K562 (cell line): Measurements from ENCODE around the gene SMG9. TPM values are rescaled to one million over a fixed set of nuclear protein-coding genes. Genes with fewer than 3 reads are reported as not detected.

Experiments
- BRD4 ChIP-seq: fragments of 200-600 bp; sonication (generic); IDR thresholded peaks from 2 replicates; pipeline ENCODE4 v1.6.1; 2017; ENCODE audit warnings: inconsistent platforms
- BRD9 ChIP-seq: fragments of 450-650 bp; IDR thresholded peaks from 2 replicates; pipeline ENCODE4 v1.6.1; 2018; ENCODE audit warnings: low read depth; ENCODE audit not compliant: partially characterized antibody
- ELF1 ChIP-seq: fragments of 200-800 bp; sonication (Bioruptor generic); IDR thresholded peaks from 2 replicates; pipeline ENCODE4 v1.6.1; 2016; ENCODE audit warnings: missing genetic modification characterization, missing compliant biosample characterization
- ETS2 ChIP-seq: IDR thresholded peaks from 2 replicates; pipeline ENCODE4 v1.6.1; 2016; ENCODE audit warnings: borderline replicate concordance, missing genetic modification characterization, mild to moderate bottlenecking, moderate library complexity, missing compliant biosample characterization; ENCODE audit not compliant: poor library complexity, severe bottlenecking
- ETV1 ChIP-seq: fragments of 450-650 bp; conservative IDR thresholded peaks from 2 replicates; pipeline ENCODE4 v1.6.1; 2016; ENCODE audit warnings: missing genetic modification characterization, control low read depth, low read depth, missing compliant biosample characterization
- FOXJ2 ChIP-seq: fragments of 200-800 bp; sonication (Bioruptor generic); IDR thresholded peaks from 2 replicates; pipeline ENCODE4 v1.6.1; 2016; ENCODE audit warnings: missing genetic modification characterization, missing compliant biosample characterization
- GTF2E2 ChIP-seq: fragments of 200-800 bp; sonication (Bioruptor generic); IDR thresholded peaks from 2 replicates; pipeline ENCODE4 v1.6.1; 2016; ENCODE audit warnings: missing genetic modification characterization, missing compliant biosample characterization
- HDAC2 ChIP-seq: fragments of 450-650 bp; IDR thresholded peaks from 2 replicates; pipeline ENCODE4 v1.6.1; 2016; ENCODE audit warnings: mild to moderate bottlenecking
- MCM2 ChIP-seq: fragments of 450-650 bp; IDR thresholded peaks from 2 replicates; pipeline ENCODE4 v1.6.1; 2017; ENCODE audit warnings: low read depth, mild to moderate bottlenecking
- MYNN ChIP-seq, 2 experiments: sonication (generic); formaldehyde crosslinking in 1 of 2; IDR thresholded peaks; 2 replicates each; pipeline versions ENCODE4 v1.5.0 to v1.6.1; 2016 to 2020; ENCODE audit warnings: antibody characterized with exemption in 1 of 2, missing genetic modification reagents in 1 of 2
- NFE2L1 ChIP-seq: fragments of 450-650 bp; IDR thresholded peaks from 2 replicates; pipeline ENCODE4 v1.6.1; 2016; ENCODE audit warnings: missing genetic modification characterization, low read depth, mild to moderate bottlenecking, missing compliant biosample characterization, moderate library complexity, borderline replicate concordance
- POLR2H ChIP-seq: IDR thresholded peaks from 2 replicates; pipeline ENCODE4 v1.6.1; 2016; ENCODE audit warnings: missing genetic modification characterization, low read depth, mild to moderate bottlenecking, control low read depth, missing compliant biosample characterization, moderate library complexity
- PURB ChIP-seq: sonication (generic); formaldehyde crosslinking; IDR thresholded peaks from 2 replicates; pipeline ENCODE4 v1.9.0; 2021; ENCODE audit warnings: low read depth, mild to moderate bottlenecking, missing genetic modification reagents
- STAT6 ChIP-seq: sonication (generic); formaldehyde crosslinking; IDR thresholded peaks from 2 replicates; pipeline ENCODE4 v1.8.1; 2023; ENCODE audit warnings: mild to moderate bottlenecking, missing genetic modification reagents
- XRCC5 ChIP-seq: fragments of 200-400 bp; formaldehyde crosslinking; IDR thresholded peaks from 2 replicates; pipeline ENCODE4 v1.6.1; 2017; ENCODE audit warnings: low read depth, mild to moderate bottlenecking, low read length
- ZNF77 ChIP-seq: fragments of 250-450 bp; sonication (Bioruptor Pico); IDR thresholded peaks from 2 replicates; pipeline ENCODE4 v1.5.0; 2020
- ZSCAN29 ChIP-seq: fragments of 450-650 bp; IDR thresholded peaks from 2 replicates; pipeline ENCODE4 v1.6.1; 2017
- polyA plus RNA-seq, 8 experiments: library from polyadenylated mRNA; depleted of rRNA in 4 of 8; stranded (reverse) in 5 of 8; unstranded in 3 of 8; fragments of >200 nt; fragmentation: Nextera tagmentation in 2 of 8; fragmentation: Illumina TruSeq in 1 of 8; extraction: Ambion mirVana in 2 of 8; extraction: Trizol in 1 of 8; gene quantifications; 2 replicates each; pipeline versions ENCODE4 v1.2.1 to v1.2.3, GENCODE V29; 2011 to 2014; ENCODE audit warnings: inconsistent platforms in 1 of 8, missing spikeins in 1 of 8
- total RNA-seq, 7 experiments: library from RNA; depleted of rRNA in 6 of 7; stranded (reverse); fragments of >200 nt in 6 of 7; fragmentation: Illumina TruSeq in 2 of 7; extraction: Trizol in 2 of 7; gene quantifications; 2 replicates each; pipeline versions ENCODE4 v1.2.1 to v1.2.3, GENCODE V29; 2011 to 2021; ENCODE audit warnings: low replicate concordance in 1 of 7
- TF ChIP-seq, protein P1 (sequence below), 2 experiments: fragments of 200-800 bp in 1 of 2; sonication (Bioruptor generic) in 1 of 2; sonication (generic) in 1 of 2; formaldehyde crosslinking in 1 of 2; IDR thresholded peaks in 1 of 2; conservative IDR thresholded peaks in 1 of 2; 2 replicates each; pipeline versions ENCODE4 v1.5.0 to v1.6.1; 2016 to 2020; ENCODE audit warnings: missing compliant biosample characterization in 1 of 2, missing genetic modification characterization in 1 of 2, missing genetic modification reagents in 1 of 2
- TF ChIP-seq, protein P2 (sequence below): fragments of 450-650 bp; formaldehyde crosslinking; IDR thresholded peaks from 2 replicates; pipeline ENCODE4 v1.4.0; 2022; ENCODE audit warnings: missing genetic modification characterization
- TF ChIP-seq, protein P3 (sequence below): fragments of 450-650 bp; IDR thresholded peaks from 2 replicates; pipeline ENCODE4 v1.6.1; 2016; ENCODE audit warnings: borderline replicate concordance

SMG9 gene
- total and polyA plus RNA-seq, 9 of the 15 experiments (the other 6 are each of a cell fraction or from before 2014, with no cell fraction given): 1.7 to 79.7 (median 40.2) TPM

DNA sequence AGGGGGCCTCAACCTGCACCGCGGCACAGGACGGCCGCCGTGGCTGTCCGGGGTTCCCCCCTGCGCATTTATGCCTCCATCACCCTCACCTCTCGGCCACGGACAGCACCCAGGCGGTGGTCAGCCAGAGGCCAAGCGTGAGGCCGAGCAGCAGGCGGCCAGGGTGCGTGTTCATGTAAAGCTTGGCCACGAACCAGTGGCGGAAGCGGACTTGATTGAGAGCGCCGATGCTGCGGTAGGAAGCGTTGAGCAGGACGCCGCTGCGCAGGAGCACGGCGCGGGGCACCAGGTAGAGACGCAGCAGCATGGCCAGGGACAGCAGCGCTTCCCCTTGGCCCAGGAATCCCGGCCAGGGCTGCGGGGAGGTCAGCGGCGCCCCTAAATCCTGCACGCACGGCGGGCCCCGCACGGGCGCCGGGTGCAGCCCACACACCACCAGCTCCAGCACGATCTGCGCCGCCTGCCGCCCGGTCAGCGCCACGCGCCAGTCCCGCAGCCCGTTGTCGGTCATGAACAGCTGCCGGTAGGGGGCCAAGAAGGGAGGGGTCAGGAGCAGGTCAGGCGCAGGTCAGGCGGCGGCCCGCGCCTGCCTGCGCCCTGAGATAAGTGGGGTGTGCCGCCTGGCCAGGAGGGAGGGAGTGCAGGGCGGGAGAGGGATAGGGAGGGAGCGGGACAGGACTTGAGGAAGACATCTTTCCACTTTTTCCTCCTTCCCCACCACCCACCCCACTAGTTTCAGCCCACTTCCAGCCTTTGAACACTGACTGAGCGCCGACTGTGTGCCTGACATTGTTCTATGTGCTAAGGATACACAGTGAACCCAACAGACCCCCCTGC is 19.6 kb upstream of the SMG9 start (continued):
- TF ChIP-seq STAT6 (no peak), NFE2L1 (tag) (no peak), MYNN (IDR thresholded peaks at IDR 0.05) (peak; percentile 89), MYNN (CRISPR knock-in tag; IDR thresholded peaks at IDR 0.05) (no peak), ELF1 (tag) (peak; percentile 21), POLR2H (tag) (no peak), BRD4 (no peak), ZNF77 (0 out of 2 replicates have a peak, but pooled peaks have one; percentile 47), ZSCAN29 (no peak), ETV1 (tag) (peak; percentile 71), PURB (CRISPR knock-in tag) (no peak), XRCC5 (peak; percentile 99), GTF2E2 (tag) (no peak; the same call in 1 of the 2 replicates), BRD9 (peak; percentile 17), FOXJ2 (tag) (peak; percentile 78), ETS2 (no peak), HDAC2 (0 out of 2 replicates have a peak, but pooled peaks have one; percentile 18), MCM2 (no peak)
- TF ChIP-seq, protein P1, sequence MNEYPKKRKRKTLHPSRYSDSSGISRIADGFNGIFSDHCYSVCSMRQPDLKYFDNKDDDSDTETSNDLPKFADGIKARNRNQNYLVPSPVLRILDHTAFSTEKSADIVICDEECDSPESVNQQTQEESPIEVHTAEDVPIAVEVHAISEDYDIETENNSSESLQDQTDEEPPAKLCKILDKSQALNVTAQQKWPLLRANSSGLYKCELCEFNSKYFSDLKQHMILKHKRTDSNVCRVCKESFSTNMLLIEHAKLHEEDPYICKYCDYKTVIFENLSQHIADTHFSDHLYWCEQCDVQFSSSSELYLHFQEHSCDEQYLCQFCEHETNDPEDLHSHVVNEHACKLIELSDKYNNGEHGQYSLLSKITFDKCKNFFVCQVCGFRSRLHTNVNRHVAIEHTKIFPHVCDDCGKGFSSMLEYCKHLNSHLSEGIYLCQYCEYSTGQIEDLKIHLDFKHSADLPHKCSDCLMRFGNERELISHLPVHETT (CRISPR knock-in tag; conservative IDR thresholded peaks at IDR 0.05 in 1 of 2, IDR thresholded peaks at IDR 0.05 in 1 of 2): peak in 1 of 2 experiments; percentile 95; a peak in 2 of 4 replicates
- TF ChIP-seq, protein P2, sequence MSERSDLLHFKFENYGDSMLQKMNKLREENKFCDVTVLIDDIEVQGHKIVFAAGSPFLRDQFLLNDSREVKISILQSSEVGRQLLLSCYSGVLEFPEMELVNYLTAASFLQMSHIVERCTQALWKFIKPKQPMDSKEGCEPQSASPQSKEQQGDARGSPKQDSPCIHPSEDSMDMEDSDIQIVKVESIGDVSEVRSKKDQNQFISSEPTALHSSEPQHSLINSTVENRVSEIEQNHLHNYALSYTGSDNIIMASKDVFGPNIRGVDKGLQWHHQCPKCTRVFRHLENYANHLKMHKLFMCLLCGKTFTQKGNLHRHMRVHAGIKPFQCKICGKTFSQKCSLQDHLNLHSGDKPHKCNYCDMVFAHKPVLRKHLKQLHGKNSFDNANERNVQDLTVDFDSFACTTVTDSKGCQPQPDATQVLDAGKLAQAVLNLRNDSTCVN (CRISPR knock-in tag): no peak
- TF ChIP-seq, protein P3, sequence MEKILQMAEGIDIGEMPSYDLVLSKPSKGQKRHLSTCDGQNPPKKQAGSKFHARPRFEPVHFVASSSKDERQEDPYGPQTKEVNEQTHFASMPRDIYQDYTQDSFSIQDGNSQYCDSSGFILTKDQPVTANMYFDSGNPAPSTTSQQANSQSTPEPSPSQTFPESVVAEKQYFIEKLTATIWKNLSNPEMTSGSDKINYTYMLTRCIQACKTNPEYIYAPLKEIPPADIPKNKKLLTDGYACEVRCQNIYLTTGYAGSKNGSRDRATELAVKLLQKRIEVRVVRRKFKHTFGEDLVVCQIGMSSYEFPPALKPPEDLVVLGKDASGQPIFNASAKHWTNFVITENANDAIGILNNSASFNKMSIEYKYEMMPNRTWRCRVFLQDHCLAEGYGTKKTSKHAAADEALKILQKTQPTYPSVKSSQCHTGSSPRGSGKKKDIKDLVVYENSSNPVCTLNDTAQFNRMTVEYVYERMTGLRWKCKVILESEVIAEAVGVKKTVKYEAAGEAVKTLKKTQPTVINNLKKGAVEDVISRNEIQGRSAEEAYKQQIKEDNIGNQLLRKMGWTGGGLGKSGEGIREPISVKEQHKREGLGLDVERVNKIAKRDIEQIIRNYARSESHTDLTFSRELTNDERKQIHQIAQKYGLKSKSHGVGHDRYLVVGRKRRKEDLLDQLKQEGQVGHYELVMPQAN: no peak
